BJ (cell line): ENCODE data around the gene MYBPHL. TPM values are rescaled to one million over a fixed set of nuclear protein-coding genes. Genes with fewer than 3 reads are reported as not detected.

Experiments
- CTCF ChIA-PET: fragments of 350-600 bp; formaldehyde crosslinking; extraction: SDS; loops from one replicate; lab custom pipeline; 2021; ENCODE audit warnings: antibody characterized with exemption, inconsistent platforms; lab: Yijun Ruan, JAX
- POLR2A ChIA-PET: fragments of 300-600 bp; sonication (Branson Sonifier 250); formaldehyde crosslinking; extraction: SDS; loops from one replicate; lab custom pipeline; 2021; ENCODE audit warnings: antibody characterized with exemption; lab: Charles Lee
- DNase-seq: peaks from one replicate; pipeline ENCODE4 v3.0.0-alpha.2; 2011; ENCODE audit warnings: low read depth
- H3K27me3 ChIP-seq: 2 replicates; pipeline ENCODE4 v1.6.0; 2011; ENCODE audit warnings: low read length; ENCODE audit not compliant: control insufficient read depth, insufficient read depth
- H3K36me3 ChIP-seq: 2 replicates; pipeline ENCODE4 v1.5.1; 2011; ENCODE audit warnings: low read length; ENCODE audit not compliant: control insufficient read depth, insufficient read depth
- H3K4me3 ChIP-seq: 2 replicates; pipeline ENCODE4 v1.5.1; 2011; ENCODE audit warnings: low read depth, mild to moderate bottlenecking, control low read depth, low read length
- polyA plus RNA-seq: library from polyadenylated mRNA; depleted of rRNA; stranded (reverse); fragments of >200 nt; gene quantifications from 2 replicates; pipeline ENCODE4 v1.2.3, GENCODE V29; 2011
- TF ChIP-seq, protein P1 (sequence below): IDR thresholded peaks from 2 replicates; pipeline ENCODE4 v1.5.1; 2011; ENCODE audit warnings: low read depth, mild to moderate bottlenecking, control low read depth, inconsistent platforms, low read length, moderate library complexity; ENCODE audit not compliant: insufficient read depth

The MYBPHL gene
- polyA plus RNA-seq, 1 experiment: 0.06 TPM

- no peak overlapping the region for H3K4me3 ChIP-seq
- TF ChIP-seq, protein P1, sequence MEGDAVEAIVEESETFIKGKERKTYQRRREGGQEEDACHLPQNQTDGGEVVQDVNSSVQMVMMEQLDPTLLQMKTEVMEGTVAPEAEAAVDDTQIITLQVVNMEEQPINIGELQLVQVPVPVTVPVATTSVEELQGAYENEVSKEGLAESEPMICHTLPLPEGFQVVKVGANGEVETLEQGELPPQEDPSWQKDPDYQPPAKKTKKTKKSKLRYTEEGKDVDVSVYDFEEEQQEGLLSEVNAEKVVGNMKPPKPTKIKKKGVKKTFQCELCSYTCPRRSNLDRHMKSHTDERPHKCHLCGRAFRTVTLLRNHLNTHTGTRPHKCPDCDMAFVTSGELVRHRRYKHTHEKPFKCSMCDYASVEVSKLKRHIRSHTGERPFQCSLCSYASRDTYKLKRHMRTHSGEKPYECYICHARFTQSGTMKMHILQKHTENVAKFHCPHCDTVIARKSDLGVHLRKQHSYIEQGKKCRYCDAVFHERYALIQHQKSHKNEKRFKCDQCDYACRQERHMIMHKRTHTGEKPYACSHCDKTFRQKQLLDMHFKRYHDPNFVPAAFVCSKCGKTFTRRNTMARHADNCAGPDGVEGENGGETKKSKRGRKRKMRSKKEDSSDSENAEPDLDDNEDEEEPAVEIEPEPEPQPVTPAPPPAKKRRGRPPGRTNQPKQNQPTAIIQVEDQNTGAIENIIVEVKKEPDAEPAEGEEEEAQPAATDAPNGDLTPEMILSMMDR: no peak
- H3K36me3 ChIP-seq: no peaks in the 10 kb centered on the region; the same call in 1 of the 2 replicates
- H3K27me3 ChIP-seq: no peaks in the 10 kb centered on the region
- no peak for DNase-seq
- CTCF ChIA-PET: interaction anchor here (0.6 to 5.7 kb wide), 8 partner anchors 11 to 257 kb away, joined by 3 to 140 read pairs (median 17); partner anchors contain the start of gene SORT1
- POLR2A ChIA-PET: interaction anchor here (0.6 to 1.2 kb wide), 3 partner anchors 21 to 226 kb away, joined by 3 to 5 read pairs (median 4); no protein-coding TSS in a partner anchor
These were observed 31.0 kb downstream of the MYBPHL start for GRCh38 chr1:109275706-109276345.

DNA sequence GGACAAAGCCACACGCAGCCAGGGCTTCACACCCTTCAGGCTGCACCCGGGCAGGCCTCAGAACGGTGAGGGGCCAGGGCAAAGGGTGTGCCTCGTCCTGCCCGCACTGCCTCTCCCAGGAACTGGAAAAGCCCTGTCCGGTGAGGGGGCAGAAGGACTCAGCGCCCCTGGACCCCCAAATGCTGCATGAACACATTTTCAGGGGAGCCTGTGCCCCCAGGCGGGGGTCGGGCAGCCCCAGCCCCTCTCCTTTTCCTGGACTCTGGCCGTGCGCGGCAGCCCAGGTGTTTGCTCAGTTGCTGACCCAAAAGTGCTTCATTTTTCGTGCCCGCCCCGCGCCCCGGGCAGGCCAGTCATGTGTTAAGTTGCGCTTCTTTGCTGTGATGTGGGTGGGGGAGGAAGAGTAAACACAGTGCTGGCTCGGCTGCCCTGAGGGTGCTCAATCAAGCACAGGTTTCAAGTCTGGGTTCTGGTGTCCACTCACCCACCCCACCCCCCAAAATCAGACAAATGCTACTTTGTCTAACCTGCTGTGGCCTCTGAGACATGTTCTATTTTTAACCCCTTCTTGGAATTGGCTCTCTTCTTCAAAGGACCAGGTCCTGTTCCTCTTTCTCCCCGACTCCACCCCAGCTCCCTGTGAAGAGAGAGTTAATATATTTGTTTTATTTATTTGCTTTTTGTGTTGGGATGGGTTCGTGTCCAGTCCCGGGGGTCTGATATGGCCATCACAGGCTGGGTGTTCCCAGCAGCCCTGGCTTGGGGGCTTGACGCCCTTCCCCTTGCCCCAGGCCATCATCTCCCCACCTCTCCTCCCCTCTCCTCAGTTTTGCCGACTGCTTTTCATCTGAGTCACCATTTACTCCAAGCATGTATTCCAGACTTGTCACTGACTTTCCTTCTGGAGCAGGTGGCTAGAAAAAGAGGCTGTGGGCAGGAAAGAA lies 32.0 kb downstream of the MYBPHL start:
- CTCF ChIA-PET: interaction anchor here (4.6 to 5.6 kb wide), 2 partner anchors 117 to 258 kb away, joined by 31 to 47 read pairs; no protein-coding TSS in a partner anchor
- TF ChIP-seq, protein P1: no peak
- DNase-seq: no peak
- Histone ChIP-seq H3K27me3 (no peaks in the 10 kb centered on the region), H3K4me3 (no peak overlapping the region), H3K36me3 (no peaks in the 10 kb centered on the region; the same call in 1 of the 2 replicates)
- POLR2A ChIA-PET: no interaction called here

- TF ChIP-seq, protein P1: no peak
- no peak for DNase-seq
- CTCF ChIA-PET: interaction anchor here (1.1 to 1.4 kb wide), 4 partner anchors 9 to 259 kb away, joined by 3 to 6 read pairs (median 4); partner anchors contain the start of gene PSRC1
- POLR2A ChIA-PET: no interaction called here
- Histone ChIP-seq H3K36me3 (no peaks in the 10 kb centered on the region; the same call in 1 of the 2 replicates), H3K27me3 (no peaks in the 10 kb centered on the region), H3K4me3 (no peak overlapping the region)
These were observed 33.1 kb downstream of the MYBPHL start for GRCh38 chr1:109273570-109274288.

- no peak for DNase-seq
- Histone ChIP-seq H3K4me3 (no peak overlapping the region), H3K27me3 (no peaks in the 10 kb centered on the region), H3K36me3 (no peaks in the 10 kb centered on the region; the same call in 1 of the 2 replicates)
- ChIA-PET CTCF (interaction anchor here (1.1 to 1.4 kb wide), 4 partner anchors 8 to 260 kb away, joined by 3 to 6 read pairs (median 4); partner anchors contain the start of gene PSRC1), POLR2A (no interaction called here)
- TF ChIP-seq, protein P1: no peak
These were observed 33.8 kb downstream of the MYBPHL start for GRCh38 chr1:109272831-109273547.
